GDM1 (cell line): ENCODE results near the gene SH3BP4.

Source experiments
- DNase-seq: peaks from one replicate; lab custom pipeline; 2025; lab: John Stamatoyannopoulos, UW

SH3BP4 gene

GRCh38 chr2:234945339-234945873, 6.4 kb upstream of the SH3BP4 start:
- DNase-seq, result no peak

- no peak for DNase-seq
Measured at GRCh38 chr2:234947556-234947955, 4.3 kb upstream of the SH3BP4 start.

- no peak for DNase-seq
Measured at GRCh38 chr2:234949762-234950434, 1.9 kb upstream of the SH3BP4 start.

GRCh38 chr2:234950435-234950729, 1.4 kb upstream of the SH3BP4 start:
- no peak for DNase-seq

GRCh38 chr2:234950730-234951663, 820 bp upstream of the SH3BP4 start:
- no peak for DNase-seq

DNA sequence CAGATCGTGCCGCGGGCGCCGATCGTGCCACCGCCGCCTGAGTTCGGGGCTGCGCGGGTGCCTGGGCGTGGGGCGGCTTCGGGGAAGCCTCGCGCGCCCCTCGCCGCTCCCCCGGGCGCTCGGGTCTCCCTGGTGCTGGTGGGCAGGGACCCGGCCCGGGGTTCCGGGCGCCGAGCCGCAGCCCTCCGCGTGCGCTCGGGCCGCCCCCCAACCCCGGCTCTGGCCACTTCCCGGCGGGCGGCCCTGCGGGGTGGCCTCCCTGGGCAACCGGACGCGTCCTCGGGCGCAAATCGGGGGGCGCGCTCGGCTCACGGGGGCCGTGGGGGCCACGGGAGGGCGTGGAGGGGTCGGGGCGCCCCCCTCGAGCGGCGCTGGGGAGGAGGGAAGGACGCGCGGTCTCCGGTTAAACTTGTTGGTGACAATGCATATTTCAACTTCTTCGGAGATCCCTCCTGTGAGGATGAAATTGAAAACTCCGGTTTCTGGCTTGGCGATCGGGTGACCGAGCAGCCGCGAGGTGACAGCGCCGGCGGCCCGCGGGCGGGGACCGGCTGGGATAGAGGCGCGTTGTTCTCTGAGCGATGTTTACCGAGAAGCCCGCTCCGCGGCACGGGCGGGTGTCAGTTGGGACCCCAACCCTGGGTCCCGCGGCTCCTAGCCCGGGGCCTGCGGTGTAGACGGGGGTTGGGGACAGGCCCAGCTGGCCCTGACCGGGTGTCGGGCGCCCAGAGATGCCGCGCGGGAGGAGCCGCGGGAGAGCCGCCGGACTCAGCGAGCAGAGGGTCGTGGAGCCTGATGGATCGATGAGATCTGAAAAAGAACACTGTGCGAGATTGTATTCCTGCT, 676 bp downstream of the SH3BP4 start:
- no peak for DNase-seq

DNA sequence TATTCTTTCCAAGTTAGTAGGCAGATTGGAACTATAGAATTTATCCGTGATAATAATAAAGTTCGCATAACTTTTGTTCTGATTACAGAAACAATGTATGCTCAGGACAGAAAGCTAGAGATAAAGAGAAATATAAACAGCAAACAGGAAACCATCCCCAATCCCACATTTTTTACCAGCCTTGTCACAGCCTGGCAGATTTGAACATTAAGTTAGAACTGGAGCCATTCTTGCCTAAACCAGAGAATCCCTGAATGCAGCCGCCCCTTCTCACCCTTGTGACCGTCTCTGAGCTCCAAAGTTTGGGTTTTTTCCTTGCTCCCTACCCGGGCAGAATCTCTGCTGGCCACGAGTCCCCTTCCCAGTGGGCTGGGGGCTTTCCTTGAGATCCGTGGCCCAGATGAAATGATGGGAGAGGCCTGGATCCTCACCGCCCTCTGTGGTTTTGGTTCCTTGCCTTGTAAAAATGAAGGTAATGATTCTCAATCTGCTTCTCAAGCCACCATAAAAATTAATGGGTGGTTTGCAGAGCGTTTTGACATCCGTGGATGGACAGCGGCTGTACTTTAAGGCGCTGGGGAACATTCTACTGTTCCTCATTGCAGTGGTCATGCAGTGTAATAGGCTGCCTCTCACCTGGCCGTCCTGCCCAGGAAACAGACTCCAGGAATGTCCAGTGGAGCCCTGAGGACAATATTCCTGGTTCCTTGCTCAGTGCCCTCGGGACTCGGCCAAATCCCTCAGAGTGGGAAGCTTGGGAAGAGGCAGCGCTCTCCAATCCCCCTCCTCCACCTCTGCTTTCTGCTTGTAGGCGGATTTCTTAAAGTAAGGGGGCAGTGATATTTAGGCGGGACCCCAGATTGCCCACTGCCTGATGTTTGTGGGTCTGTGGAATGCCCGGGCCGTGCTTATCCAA, 1.6 kb downstream of the SH3BP4 start:
- no peak for DNase-seq

GRCh38 chr2:234954551-234954992, 2.8 kb downstream of the SH3BP4 start:
- no peak for DNase-seq

- DNase-seq, result no peak
Measured at GRCh38 chr2:234955091-234955591, 3.3 kb downstream of the SH3BP4 start.

DNA sequence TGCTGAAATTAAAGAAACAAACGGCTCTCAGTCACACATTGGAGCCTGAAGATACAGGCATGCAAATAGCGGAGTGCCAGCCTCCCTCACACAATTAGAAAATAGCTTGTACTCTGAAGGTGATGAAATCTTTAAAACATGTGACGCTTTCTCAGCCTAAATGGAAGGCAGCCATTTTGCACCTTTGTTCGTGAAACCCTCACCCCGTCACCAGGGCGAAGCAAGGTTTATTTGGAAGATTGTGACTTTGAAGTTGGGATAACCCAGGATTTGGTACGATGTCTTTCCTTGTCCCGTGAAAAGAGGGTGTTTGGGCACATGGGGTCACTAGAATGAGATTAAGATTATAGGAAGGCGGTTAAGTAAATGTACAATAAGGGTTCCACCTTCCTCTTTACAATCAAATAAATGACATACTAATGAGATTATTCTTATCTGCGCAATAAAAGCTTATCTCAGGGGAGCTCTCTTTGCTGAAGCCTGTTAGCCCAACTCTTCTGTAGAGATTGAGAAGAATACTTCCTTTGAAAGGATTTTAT, 4.2 kb downstream of the SH3BP4 start:
- no peak for DNase-seq

- no peak for DNase-seq
Measured at GRCh38 chr2:234957834-234958135, 6.0 kb downstream of the SH3BP4 start.

DNA sequence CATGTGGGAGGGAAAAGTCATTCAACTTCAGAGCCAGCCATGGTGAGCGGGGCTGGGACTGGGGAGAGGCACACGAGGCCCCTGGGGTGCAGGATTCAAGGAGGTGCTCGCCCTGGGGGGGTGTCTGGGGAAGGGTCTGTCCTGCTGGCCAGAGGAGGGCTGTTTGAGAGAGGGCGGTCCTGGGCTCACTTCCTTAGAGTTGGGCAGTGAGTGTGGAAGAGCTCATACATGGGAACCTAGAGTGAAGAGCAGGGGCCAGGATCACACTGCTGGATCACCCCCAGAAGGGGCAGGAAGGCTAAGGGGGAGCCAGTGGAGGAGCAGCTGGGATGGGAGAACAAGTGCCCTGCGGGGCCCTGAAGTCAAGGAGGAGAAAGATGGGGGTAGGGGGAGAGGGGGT, 6.5 kb downstream of the SH3BP4 start:
- no peak for DNase-seq

GRCh38 chr2:234958746-234959395, 7.1 kb downstream of the SH3BP4 start:
- no peak for DNase-seq

DNA sequence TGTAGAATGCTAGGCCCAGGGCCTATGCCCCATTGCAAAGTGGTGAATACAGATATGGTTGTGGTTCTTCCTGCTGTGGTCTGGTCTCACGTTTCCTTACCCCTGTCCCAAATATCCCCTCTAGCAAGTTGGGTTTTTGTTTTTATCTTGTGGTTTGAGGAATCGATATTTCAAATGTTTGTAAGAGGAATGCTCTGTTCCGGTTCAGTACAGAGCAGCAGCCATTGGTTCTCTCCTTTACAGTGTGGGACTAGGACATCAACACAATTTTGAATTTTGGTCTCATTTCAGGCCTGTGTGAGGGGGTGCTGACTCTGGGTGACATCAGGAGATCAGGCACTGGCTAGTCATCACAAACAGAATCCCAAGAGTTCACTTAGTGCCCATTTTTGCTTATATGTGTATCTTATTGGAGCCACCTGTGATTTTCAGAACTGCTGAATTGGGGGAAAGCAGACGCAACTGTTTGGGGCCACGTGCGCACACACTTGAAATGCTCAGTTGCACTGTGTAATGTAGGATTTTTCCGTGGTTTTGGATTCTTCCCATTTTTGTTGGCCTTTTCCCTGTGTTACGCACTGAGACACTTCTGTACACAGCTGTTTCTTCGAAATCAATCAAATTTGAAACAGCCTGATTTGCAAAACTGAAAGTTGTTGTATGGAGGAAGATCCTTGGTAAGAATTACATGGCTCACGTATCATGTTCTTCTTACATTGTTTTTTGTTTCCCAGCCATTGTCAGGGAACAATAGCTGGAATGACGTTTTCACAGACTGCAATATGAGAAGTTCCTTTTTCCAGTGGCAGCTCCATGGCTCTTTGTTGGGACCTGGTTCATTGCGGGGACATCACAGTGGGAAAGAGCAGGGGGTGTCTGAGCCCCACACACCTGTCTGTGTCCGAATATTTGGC, 8.6 kb downstream of the SH3BP4 start:
- no peak for DNase-seq

- DNase-seq, result no peak
Measured at GRCh38 chr2:234961784-234962183, 10.0 kb downstream of the SH3BP4 start.

GRCh38 chr2:234963773-234964615, 12.2 kb downstream of the SH3BP4 start:
- DNase-seq, result no peak

DNA sequence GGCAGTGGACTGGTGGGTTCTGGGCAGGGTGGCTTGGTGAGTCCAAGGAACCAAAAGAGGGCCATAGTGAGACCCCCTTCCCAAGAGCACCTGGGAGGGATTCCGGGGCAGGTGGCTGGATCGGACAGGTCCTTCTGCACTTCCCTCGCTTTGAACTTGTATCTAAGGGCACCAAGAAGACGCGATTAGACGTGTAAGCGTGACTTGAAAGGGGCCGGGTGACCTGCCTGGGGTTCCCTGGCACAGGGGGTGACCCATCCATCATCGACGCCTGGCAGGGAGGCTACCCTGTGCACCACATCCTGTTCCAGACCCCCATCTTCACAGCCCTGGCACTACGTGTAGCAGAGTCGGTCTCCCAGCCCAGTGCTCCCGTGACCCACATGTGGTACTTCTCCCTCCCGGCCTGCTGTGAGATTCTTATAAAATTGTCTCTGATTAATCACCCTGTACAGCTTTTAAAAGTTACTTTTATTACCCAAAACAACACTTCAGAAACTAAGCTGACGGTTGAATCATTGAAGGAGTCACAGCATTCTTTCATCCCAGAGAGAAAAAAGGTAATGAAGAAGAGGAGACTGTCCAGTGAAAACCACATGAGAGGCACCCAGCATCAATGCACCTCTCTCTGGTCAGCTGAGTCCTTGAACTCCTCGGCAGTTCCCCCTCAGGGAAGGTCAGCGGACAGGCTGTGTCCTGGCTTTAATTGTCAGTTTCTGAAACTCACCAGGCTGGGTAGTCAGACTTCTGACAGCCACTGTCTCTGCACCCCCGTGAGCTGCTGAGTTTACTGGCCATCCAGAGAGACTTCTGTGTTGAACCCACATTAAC, 13.0 kb downstream of the SH3BP4 start:
- DNase-seq, result no peak
